WTC11 (cell line): ENCODE data around the gene STX3. TPM values are rescaled to one million over a fixed set of nuclear protein-coding genes. Genes with fewer than 3 reads are reported as not detected.

Source experiments
- ATAC-seq: fragments of 200-7000 bp; cut with Tn5 transposase; 2 replicates; pipeline ENCODE4 v1.10.0; 2021; ENCODE audit warnings: mild to moderate bottlenecking, moderate library complexity
- CTCF ChIA-PET: fragments of 300-600 bp; sonication (Branson Sonifier 250); formaldehyde crosslinking; loops from one replicate; lab custom pipeline; 2021; ENCODE audit warnings: antibody characterized with exemption; lab: Charles Lee
- POLR2A ChIA-PET: fragments of 350-600 bp; sonication (Branson Sonifier 250); formaldehyde crosslinking; loops from one replicate; lab custom pipeline; 2021; ENCODE audit warnings: antibody characterized with exemption; lab: Charles Lee
- DNase-seq: peaks from one replicate; pipeline ENCODE4 v3.0.0; 2021; ENCODE audit warnings: low spot score
- H3K27ac Mint-ChIP-seq: 2 replicates; pipeline ENCODE4 v1.8.0; 2021; ENCODE audit warnings: mixed read lengths
- H3K27me3 Mint-ChIP-seq: 2 replicates; pipeline ENCODE4 v1.8.0; 2021; ENCODE audit warnings: low read depth, mild to moderate bottlenecking, moderate library complexity, mixed read lengths
- H3K36me3 Mint-ChIP-seq: 2 replicates; pipeline ENCODE4 v1.8.0; 2021; ENCODE audit warnings: mixed read lengths
- H3K4me1 Mint-ChIP-seq: 2 replicates; pipeline ENCODE4 v1.8.0; 2022; ENCODE audit warnings: mixed read lengths
- H3K4me3 Mint-ChIP-seq: 2 replicates; pipeline ENCODE4 v1.8.0; 2021; ENCODE audit warnings: mild to moderate bottlenecking, moderate library complexity, mixed read lengths
- H3K9me3 Mint-ChIP-seq: 2 replicates; pipeline ENCODE4 v1.8.0; 2021; ENCODE audit warnings: mixed read lengths
- ATF2 ChIP-seq: sonication (generic); formaldehyde crosslinking; IDR thresholded peaks from 2 replicates; pipeline ENCODE4 v1.8.1; 2022; ENCODE audit warnings: low read depth, missing genetic modification reagents, borderline replicate concordance
- ATF3 ChIP-seq: sonication (generic); formaldehyde crosslinking; conservative IDR thresholded peaks from 2 replicates; pipeline ENCODE4 v1.8.1; 2022; ENCODE audit warnings: mild to moderate bottlenecking, missing genetic modification reagents
- ATF6 ChIP-seq: sonication (generic); formaldehyde crosslinking; IDR thresholded peaks from 2 replicates; pipeline ENCODE4 v1.8.1; 2023; ENCODE audit warnings: mild to moderate bottlenecking, missing genetic modification reagents
- ELF4 ChIP-seq: sonication (generic); formaldehyde crosslinking; IDR thresholded peaks from 2 replicates; pipeline ENCODE4 v1.8.1; 2022; ENCODE audit warnings: low read depth, mild to moderate bottlenecking, moderate library complexity, missing genetic modification reagents
- EMX1 ChIP-seq: fragments of 250-450 bp; sonication (Bioruptor Pico); IDR thresholded peaks from 2 replicates; pipeline ENCODE4 v1.8.0; 2021; ENCODE audit warnings: mild to moderate bottlenecking
- ETV6 ChIP-seq: sonication (generic); formaldehyde crosslinking; IDR thresholded peaks from 2 replicates; pipeline ENCODE4 v1.8.1; 2022; ENCODE audit warnings: mild to moderate bottlenecking, missing genetic modification reagents
- HMGA2 ChIP-seq: fragments of 250-450 bp; sonication (Bioruptor Pico); IDR thresholded peaks from 2 replicates; pipeline ENCODE4 v1.4.0; 2021; ENCODE audit warnings: mild to moderate bottlenecking, moderate library complexity
- HMGXB4 ChIP-seq: sonication (generic); formaldehyde crosslinking; IDR thresholded peaks from 2 replicates; pipeline ENCODE4 v1.8.1; 2023; ENCODE audit warnings: mild to moderate bottlenecking, moderate library complexity, missing genetic modification reagents
- NFATC4 ChIP-seq: fragments of 250-450 bp; sonication (Bioruptor Pico); IDR thresholded peaks from 2 replicates; pipeline ENCODE4 v1.9.0; 2021; ENCODE audit warnings: mild to moderate bottlenecking
- PREB ChIP-seq: sonication (generic); formaldehyde crosslinking; IDR thresholded peaks from 2 replicates; pipeline ENCODE4 v1.8.1; 2022; ENCODE audit warnings: mild to moderate bottlenecking, missing genetic modification reagents, moderate library complexity, borderline replicate concordance
- SMAD4 ChIP-seq: sonication (generic); formaldehyde crosslinking; IDR thresholded peaks from 2 replicates; pipeline ENCODE4 v1.8.0; 2022; ENCODE audit warnings: mild to moderate bottlenecking, missing genetic modification reagents
- ZBTB21 ChIP-seq: sonication (generic); formaldehyde crosslinking; IDR thresholded peaks from 2 replicates; pipeline ENCODE4 v1.8.1; 2023; ENCODE audit warnings: mild to moderate bottlenecking, missing genetic modification reagents, borderline replicate concordance
- ZNF281 ChIP-seq: sonication (generic); formaldehyde crosslinking; IDR thresholded peaks from 2 replicates; pipeline ENCODE4 v1.8.0; 2023; ENCODE audit warnings: mild to moderate bottlenecking, missing genetic modification reagents
- total RNA-seq: library from RNA; stranded (reverse); gene quantifications from 3 replicates; pipeline ENCODE4 v1.2.3, GENCODE V29; 2021

The STX3 gene
- total RNA-seq, 1 experiment from 2014 or later: 52.7 TPM

- TF ChIP-seq ZNF281 (CRISPR knock-in tag) (no peak), ATF2 (CRISPR knock-in tag) (no peak), ATF3 (CRISPR knock-in tag) (no peak), SMAD4 (CRISPR knock-in tag) (no peak), ZBTB21 (CRISPR knock-in tag) (no peak; the same call in 1 of the 2 replicates), HMGA2 (CRISPR knock-in tag) (no peak), EMX1 (CRISPR knock-in tag) (no peak), PREB (CRISPR knock-in tag) (no peak), ETV6 (CRISPR knock-in tag) (peak; percentile 77), ATF6 (CRISPR knock-in tag) (no peak)
Measured at GRCh38 chr11:59810189-59810910, 55.2 kb downstream of the STX3 start, which contains the start of gene MRPL16 (continued).

- TF ChIP-seq HMGXB4 (0 out of 2 replicates have a peak, but pooled peaks have one; percentile 7), NFATC4 (no peak)
- no peaks in the 10 kb centered on the region for H3K27me3 Mint-ChIP-seq
- CTCF ChIA-PET: interaction anchor here (0.9 to 3.3 kb wide), 3 partner anchors 56 to 753 kb away, joined by 3 to 18 read pairs (median 7); partner anchors contain the start of gene STX3
- H3K4me3 Mint-ChIP-seq: peak overlapping the region; percentile 92
- H3K27ac Mint-ChIP-seq: peak overlapping the region; percentile 75
- no peaks in the 10 kb centered on the region for H3K9me3 Mint-ChIP-seq
- ATAC-seq (no peak), DNase-seq (no peak)
- peaks cover 24% of the 10 kb centered on the region for H3K36me3 Mint-ChIP-seq
- POLR2A ChIA-PET: interaction anchor here (0.6 to 1.4 kb wide), 3 partner anchors 9 to 156 kb away, joined by 3 to 6 read pairs (median 4); partner anchors contain the start of gene PATL1
- H3K4me1 Mint-ChIP-seq: peaks cover 49% of the 10 kb centered on the region
Measured at GRCh38 chr11:59810911-59811259, 55.7 kb downstream of the STX3 start.

- H3K4me1 Mint-ChIP-seq: peaks cover 62% of the 10 kb centered on the region
- TF ChIP-seq ELF4 (CRISPR knock-in tag): no peak
- TF ChIP-seq, all 79 proteins: peak for 0
- Mint-ChIP-seq H3K9me3 (no peaks in the 10 kb centered on the region), H3K27me3 (no peaks in the 10 kb centered on the region), H3K27ac (no peak overlapping the region), H3K36me3 (peaks cover 12% of the 10 kb centered on the region), H3K4me3 (no peak overlapping the region)
- ATAC-seq (no peak), DNase-seq (no peak)
- CTCF ChIA-PET: interaction anchor here (3.3 kb wide), 1 partner anchor 57 kb away, joined by 18 read pairs; the partner anchor contains the start of gene STX3
- POLR2A ChIA-PET: no interaction called here
Measured at GRCh38 chr11:59812220-59812619, 57.0 kb downstream of the STX3 start.
